Spinal cord (tissue), 10 donors: Measurements from ENCODE around the gene CEP63. TPM values are rescaled to one million over a fixed set of nuclear protein-coding genes. Genes with fewer than 3 reads are reported as not detected.
A peak's percentile ranks its signal among the peaks of the same experiment; 100 is the strongest.

Experiments
- DNase-seq, 6 donors: peaks; one replicate each; pipeline versions ENCODE4 v3.0.0 to v3.0.0-alpha.2; 2013 to 2015; ENCODE audit warnings: low spot score in 6 of 6, low read depth in 4 of 6
- H3K27ac ChIP-seq: one replicate; pipeline ENCODE4 v1.5.1; 2013; ENCODE audit warnings: low read depth, low read length, control low read depth
- H3K27me3 ChIP-seq: one replicate; pipeline ENCODE4 v1.6.1; 2013; ENCODE audit warnings: low read length; ENCODE audit not compliant: control insufficient read depth, insufficient read depth
- H3K36me3 ChIP-seq: one replicate; pipeline ENCODE4 v1.6.1; 2013; ENCODE audit warnings: low read length; ENCODE audit not compliant: control insufficient read depth, insufficient read depth
- H3K4me1 ChIP-seq: one replicate; pipeline ENCODE4 v1.6.1; 2013; ENCODE audit warnings: low read length; ENCODE audit not compliant: control insufficient read depth, insufficient read depth
- H3K4me3 ChIP-seq: one replicate; pipeline ENCODE4 v1.5.1; 2013; ENCODE audit warnings: low read depth, low read length, control low read depth
- H3K9me3 ChIP-seq: one replicate; pipeline ENCODE4 v1.6.1; 2013; ENCODE audit warnings: low read length; ENCODE audit not compliant: control insufficient read depth, insufficient read depth
- WGBS: methylation state at CpG from one replicate; pipeline ENCODE4 v1.1.5; 2013; ENCODE audit warnings: missing lambda C conversion rate; ENCODE audit not compliant: insufficient coverage; 5-methylcytosine and 5-hydroxymethylcytosine counted together
- long read RNA-seq, 4 donors: transcript quantifications; one replicate each; lab custom pipeline, GENCODE V29; 2026
- polyA plus RNA-seq, 2 donors: library from polyadenylated mRNA; unstranded; fragments of 120-200 nt; gene quantifications; one replicate each; pipeline ENCODE4 v1.2.1, GENCODE V29; 2013; ENCODE audit not compliant: insufficient read length in 2 of 2
- total RNA-seq, 2 donors: library from RNA; depleted of rRNA in 1 of 2; stranded (reverse); fragments of 120-200 nt in 1 of 2; fragments of >200 nt in 1 of 2; gene quantifications; one replicate each; pipeline versions ENCODE4 v1.2.3 to v1.2.4, GENCODE V29; 2013 to 2014
- donor health status: healthy.

The CEP63 gene
- total RNA-seq (10 to 100 TPM; 26.3 to 27.3 TPM), polyA plus RNA-seq (10 to 100 TPM; 29.9 to 35.2 TPM)
- long read RNA-seq, donor 1, partial matches to known transcripts, result 0 of 1 reads
- long read RNA-seq, donor 1, other reads (novel, unspliced or antisense), result 0 of 1 reads
- long read RNA-seq, donor 2, result 0 reads
- long read RNA-seq, donor 3, result 0 reads
- long read RNA-seq, donor 4, partial matches to known transcripts, result 0 of 1 reads
- long read RNA-seq, donor 4, other reads (novel, unspliced or antisense), result 0 of 1 reads

DNA sequence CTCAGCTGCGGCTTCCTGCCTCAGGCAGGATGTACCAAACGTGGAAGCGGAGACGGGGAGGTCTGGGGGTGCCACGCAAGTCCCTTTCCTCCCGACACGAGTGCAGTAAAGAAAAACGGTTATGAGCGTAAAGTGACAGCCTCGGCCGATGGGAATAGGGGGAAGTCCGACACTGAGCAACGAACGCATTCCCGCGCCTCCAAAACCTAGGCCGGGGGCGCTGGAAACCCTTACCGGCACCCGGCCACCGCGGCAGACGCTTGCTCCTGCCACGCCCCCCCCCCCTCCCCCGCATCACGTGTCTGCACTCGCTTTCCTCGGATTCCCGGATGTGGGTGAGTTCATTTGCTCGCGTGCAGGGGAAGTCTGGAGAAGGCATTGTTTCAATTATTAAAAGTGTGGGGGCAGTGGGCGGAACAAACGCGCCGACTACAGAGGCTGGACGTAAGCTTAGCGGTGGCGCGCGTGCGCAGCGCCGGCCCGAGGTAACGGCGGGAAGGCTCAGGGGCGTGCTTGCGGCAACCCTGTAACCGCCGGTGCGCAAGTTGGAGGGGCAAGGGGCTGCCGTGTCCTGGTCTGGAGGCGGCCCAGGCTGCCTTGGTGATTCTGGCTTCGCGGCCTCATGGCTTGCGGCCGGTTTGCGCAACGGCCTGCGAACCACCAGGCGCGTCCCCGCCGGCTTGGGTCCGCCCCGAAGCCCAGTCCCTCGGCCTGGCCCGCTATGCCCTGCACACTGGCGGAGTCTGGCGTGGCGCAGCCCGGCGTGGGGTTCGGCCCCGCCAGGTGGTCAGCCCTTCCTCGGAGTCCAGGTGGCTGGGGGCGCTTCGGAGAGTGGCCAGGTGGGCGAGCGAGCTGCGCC is at the start of gene CEP63, which contains the start of gene ANAPC13:
TSS of gene CEP63 (plus strand) at position 340 of the 859 bp plus-strand sequence. CDS start 9,264 bp downstream, outside the sequence.
TSS of gene ANAPC13 (minus strand) at position 268 of the 859 bp plus-strand sequence. CDS start 3,081 bp downstream, outside the sequence.
- Histone ChIP-seq H3K27me3 (no peaks in the 10 kb centered on the region), H3K9me3 (no peaks in the 10 kb centered on the region), H3K4me1 (peaks cover 16% of the 10 kb centered on the region), H3K4me3 (peak within 1 kb of the TSS; percentile 92), H3K27ac (peak within 1 kb of the TSS; percentile 96), H3K36me3 (peaks cover 6% of the 10 kb centered on the region)
- peak; percentile 97 to 100 (median 98) for DNase-seq
- under 1% methylated on average over 81 of the region's 81 CpGs for WGBS

DNA sequence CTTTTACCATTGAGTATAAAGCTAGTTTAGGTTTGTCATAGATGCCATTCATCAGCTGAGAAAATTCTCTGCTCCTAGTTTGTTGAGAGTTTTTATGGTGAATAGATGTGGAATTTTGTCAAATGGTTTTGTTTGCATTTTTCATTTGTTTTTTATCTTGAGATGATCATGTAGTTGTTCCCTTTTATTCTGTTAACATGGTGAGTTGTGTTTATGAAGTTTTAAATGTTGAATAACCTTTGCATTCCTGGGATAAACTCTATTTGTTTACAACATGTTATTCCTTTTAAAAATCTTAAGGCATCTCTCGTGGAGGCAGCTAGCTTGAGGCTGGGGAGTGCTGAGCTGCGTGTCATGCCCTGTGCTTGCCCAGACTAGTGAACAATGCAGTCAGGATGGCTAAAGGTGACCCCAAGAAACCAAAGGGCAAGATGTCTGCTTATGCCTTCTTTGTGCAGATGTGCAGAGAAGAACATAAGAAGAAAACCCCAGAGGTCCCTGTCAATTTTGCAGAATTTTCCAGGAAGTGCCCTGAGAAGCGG is 48.6 kb upstream of the CEP63 start:
- H3K4me3 ChIP-seq, result no peak overlapping the region
- no peaks in the 10 kb centered on the region for H3K36me3 ChIP-seq
- peaks cover 2% of the 10 kb centered on the region for H3K9me3 ChIP-seq
- no peak for DNase-seq
- H3K27me3 ChIP-seq, result no peaks in the 10 kb centered on the region
- H3K27ac ChIP-seq, result no peak overlapping the region
- 90% methylated on average over 3 of the region's 3 CpGs for WGBS
- H3K4me1 ChIP-seq, result no peaks in the 10 kb centered on the region

DNA sequence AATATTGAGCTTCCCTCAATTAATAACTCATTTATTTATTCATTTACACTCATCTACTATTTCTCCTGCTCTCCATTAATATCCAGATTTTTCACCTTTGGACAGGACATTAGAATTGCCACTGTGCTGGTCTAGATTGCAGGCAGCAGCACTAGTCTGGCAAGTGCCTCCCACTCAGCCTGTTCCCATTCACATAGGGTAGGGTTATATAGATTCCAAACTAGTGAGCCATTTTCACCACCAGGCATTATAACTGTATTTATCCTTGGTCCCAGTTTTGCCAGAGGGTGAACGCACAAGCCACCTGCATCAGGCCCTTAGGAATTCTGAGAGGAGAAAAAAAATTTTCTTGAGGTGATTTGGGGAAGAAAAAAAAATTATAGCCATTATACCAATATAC is 44.5 kb upstream of the CEP63 start:
- DNase-seq, result no peak
- no CpG with 5 or more reads among the region's 1 CpG for WGBS
- H3K36me3 ChIP-seq, result no peaks in the 10 kb centered on the region
- no peaks in the 10 kb centered on the region for H3K4me1 ChIP-seq
- no peak overlapping the region for H3K4me3 ChIP-seq
- H3K27me3 ChIP-seq, result no peaks in the 10 kb centered on the region
- no peak overlapping the region for H3K27ac ChIP-seq
- H3K9me3 ChIP-seq, result no peaks in the 10 kb centered on the region

DNA sequence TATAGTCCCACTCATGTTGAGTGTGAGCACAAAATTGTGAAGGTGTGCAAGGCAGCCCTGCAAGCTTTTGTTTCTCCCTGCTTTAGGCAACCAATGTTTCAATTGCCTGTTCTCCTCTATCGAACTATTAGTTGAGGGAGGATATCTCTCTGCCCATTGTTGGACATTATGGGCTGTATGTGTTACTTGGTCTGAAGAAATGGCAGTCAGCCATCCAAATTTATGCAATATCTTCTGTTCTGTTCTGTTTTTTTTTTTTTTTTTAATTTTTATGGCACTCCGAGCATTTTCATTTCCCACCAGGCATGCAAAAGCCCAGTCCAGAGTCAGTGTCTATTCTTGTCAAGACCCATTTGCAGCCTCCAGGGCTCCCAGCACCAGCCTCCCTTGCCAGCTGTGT is 44.0 kb upstream of the CEP63 start:
- WGBS, result 100% methylated on average over 1 of the region's 2 CpGs
- Histone ChIP-seq H3K36me3 (no peaks in the 10 kb centered on the region), H3K9me3 (no peaks in the 10 kb centered on the region), H3K4me1 (no peaks in the 10 kb centered on the region), H3K4me3 (no peak overlapping the region), H3K27ac (no peak overlapping the region), H3K27me3 (no peaks in the 10 kb centered on the region)
- no peak for DNase-seq

DNA sequence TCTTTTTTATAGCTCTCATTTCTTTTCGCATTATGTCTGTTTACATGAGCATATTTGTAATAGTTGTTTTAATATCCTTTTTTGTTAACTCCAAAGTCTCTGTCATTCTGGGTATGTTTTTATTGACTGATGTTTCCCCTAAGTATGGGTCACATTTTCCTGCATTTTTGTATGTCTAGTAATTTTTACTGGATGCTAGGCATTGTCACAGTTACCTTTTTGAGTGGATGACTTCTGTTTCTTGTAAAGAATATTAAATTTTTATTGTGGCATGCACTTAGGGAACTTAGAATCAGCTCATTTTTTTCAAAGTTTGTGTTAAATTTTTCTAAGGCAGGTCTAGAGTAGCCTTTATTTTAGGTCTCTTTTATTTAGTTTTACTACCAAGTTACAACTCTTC is 40.8 kb upstream of the CEP63 start:
- no CpG with 5 or more reads among the region's 1 CpG for WGBS
- no peaks in the 10 kb centered on the region for H3K36me3 ChIP-seq
- no peak for DNase-seq

DNA sequence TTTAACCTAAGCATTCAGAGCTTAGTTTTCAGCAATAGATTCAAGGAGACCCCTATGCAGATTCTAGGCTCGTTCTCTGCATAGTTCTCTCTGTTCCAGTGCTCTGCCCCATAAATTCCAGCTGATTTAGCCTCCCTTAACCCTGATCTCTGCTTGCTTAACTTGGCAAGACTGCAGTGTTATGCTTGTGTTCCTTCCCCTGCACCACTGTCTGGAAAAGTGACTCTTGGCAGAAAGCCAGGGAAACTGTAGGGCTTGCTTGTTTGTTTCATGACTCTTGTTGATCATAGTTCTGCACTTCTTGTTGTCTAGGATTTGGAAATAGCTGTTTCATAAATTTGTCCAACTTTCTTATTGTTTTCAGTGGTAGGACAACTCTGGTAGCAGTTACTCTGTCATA is 40.2 kb upstream of the CEP63 start:
- Histone ChIP-seq H3K36me3 (no peaks in the 10 kb centered on the region), H3K4me3 (no peak overlapping the region), H3K4me1 (peaks cover 3% of the 10 kb centered on the region), H3K27me3 (no peaks in the 10 kb centered on the region), H3K9me3 (no peaks in the 10 kb centered on the region), H3K27ac (no peak overlapping the region)
- peak in 3 of 6 donors; percentile 30 to 74 (median 43) for DNase-seq
- WGBS, result 22% methylated on average over 1 of the region's 1 CpG

More for the DNA sequence above, 40.8 kb upstream of the CEP63 start:
- H3K27me3 ChIP-seq, result no peaks in the 10 kb centered on the region
- H3K4me1 ChIP-seq, result peaks cover 3% of the 10 kb centered on the region
- H3K4me3 ChIP-seq, result no peak overlapping the region
- no peaks in the 10 kb centered on the region for H3K9me3 ChIP-seq
- H3K27ac ChIP-seq, result no peak overlapping the region

DNA sequence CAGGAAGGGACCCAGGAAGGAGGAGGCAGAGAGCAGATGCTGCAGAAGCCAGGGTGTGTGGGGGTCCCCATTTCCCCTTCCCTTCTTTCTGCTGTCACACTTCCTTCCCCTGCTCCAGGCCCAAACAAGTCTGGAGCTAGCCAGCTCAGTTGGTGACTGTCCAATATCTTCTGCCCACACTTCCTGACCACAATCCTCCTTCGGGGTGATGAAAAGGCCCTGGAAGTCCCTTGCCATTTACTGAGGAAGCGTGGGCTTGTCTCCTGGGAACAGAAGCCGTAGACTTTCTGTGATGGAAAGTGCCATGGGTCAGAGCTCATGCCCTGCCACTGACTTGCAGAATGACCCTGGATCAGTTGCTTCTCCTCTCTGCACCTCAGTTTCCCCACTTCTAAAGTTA is 39.1 kb upstream of the CEP63 start:
- Histone ChIP-seq H3K4me3 (no peak overlapping the region), H3K9me3 (no peaks in the 10 kb centered on the region), H3K27me3 (no peaks in the 10 kb centered on the region), H3K4me1 (peaks cover 3% of the 10 kb centered on the region), H3K36me3 (no peaks in the 10 kb centered on the region), H3K27ac (no peak overlapping the region)
- WGBS, result 73% methylated on average over 3 of the region's 3 CpGs
- no peak for DNase-seq

DNA sequence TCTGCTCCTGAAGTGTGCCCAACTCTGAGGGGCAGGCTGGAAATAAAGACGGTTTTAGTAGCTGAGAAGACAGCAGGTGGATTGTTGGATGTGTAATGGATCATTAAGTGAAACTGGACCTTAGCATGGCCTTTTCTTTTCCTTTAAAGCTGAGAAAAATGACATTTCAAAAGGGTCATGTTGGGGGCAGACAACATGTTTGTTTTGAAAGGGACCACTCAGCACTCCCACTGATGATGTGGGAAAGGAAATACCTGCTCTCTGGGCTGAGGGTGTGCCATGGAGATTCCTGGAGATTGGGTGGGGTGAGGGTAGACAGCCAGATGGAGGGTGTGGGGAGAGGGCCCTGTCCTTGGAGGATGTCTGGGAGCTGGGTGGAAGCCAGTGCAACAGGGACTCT is 38.5 kb upstream of the CEP63 start:
- peaks cover 3% of the 10 kb centered on the region for H3K4me1 ChIP-seq
- DNase-seq, result no peak
- no peaks in the 10 kb centered on the region for H3K27me3 ChIP-seq
- 60% methylated on average over 1 of the region's 1 CpG for WGBS
- H3K36me3 ChIP-seq, result no peaks in the 10 kb centered on the region
- no peak overlapping the region for H3K27ac ChIP-seq
- H3K4me3 ChIP-seq, result no peak overlapping the region
- no peaks in the 10 kb centered on the region for H3K9me3 ChIP-seq

DNA sequence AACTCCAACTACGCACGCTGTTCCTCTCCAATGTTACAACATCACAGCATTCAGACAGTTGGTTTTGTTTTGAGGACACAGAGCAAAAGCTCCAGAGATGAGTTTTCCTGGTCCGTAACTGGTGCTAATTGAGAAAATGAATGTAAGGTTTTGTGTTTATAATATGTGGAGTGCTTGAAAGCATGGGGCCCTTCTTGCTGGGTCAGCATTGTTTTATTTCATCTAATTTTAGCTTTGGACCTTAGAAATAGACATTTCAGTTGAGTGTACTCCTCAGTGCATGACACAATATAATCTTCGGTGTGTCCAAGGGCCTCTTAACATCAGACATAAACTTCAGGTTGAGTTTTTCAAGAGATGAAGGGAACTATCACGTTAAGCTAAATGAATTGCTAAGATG is 37.2 kb upstream of the CEP63 start:
- H3K4me1 ChIP-seq, result peaks cover 3% of the 10 kb centered on the region
- no peak overlapping the region for H3K4me3 ChIP-seq
- DNase-seq, result no peak
- no CpG with 5 or more reads among the region's 5 CpGs for WGBS
- H3K27ac ChIP-seq, result no peak overlapping the region
- no peaks in the 10 kb centered on the region for H3K36me3 ChIP-seq
- H3K27me3 ChIP-seq, result no peaks in the 10 kb centered on the region
- H3K9me3 ChIP-seq, result no peaks in the 10 kb centered on the region
